Measurements from ENCODE around the gene CRY2.

Gene CRY2

DNA sequence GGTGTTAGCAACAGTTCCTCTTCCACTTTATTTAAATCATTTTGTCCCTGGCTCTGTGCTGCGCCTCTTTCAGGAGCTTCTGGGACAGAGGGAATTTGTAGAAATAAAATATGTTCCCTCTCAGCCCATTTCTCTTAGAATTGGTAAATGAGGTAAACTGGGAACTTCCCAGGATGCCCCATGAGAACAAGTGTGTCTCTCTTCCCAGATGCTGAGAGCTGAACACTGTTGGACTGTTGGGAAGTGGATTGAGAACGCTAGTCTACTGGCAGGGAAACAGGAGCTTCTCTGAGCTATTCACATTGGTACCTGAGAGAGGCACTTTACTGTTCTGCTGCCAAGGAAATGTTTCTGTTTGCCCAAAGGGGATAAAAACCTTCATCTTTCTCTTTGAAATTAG lies 4.0 kb downstream of the CRY2 start:
- no peak overlapping the region for H3K4me3 ChIP-seq (replicated peaks in 1 of 2; ENCODE audit: low read depth in 2 of 2, low read length in 2 of 2)
- TF ChIP-seq, protein P1, sequence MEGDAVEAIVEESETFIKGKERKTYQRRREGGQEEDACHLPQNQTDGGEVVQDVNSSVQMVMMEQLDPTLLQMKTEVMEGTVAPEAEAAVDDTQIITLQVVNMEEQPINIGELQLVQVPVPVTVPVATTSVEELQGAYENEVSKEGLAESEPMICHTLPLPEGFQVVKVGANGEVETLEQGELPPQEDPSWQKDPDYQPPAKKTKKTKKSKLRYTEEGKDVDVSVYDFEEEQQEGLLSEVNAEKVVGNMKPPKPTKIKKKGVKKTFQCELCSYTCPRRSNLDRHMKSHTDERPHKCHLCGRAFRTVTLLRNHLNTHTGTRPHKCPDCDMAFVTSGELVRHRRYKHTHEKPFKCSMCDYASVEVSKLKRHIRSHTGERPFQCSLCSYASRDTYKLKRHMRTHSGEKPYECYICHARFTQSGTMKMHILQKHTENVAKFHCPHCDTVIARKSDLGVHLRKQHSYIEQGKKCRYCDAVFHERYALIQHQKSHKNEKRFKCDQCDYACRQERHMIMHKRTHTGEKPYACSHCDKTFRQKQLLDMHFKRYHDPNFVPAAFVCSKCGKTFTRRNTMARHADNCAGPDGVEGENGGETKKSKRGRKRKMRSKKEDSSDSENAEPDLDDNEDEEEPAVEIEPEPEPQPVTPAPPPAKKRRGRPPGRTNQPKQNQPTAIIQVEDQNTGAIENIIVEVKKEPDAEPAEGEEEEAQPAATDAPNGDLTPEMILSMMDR (IDR thresholded peaks at IDR 0.05; ENCODE audit: low read depth, low read length) = no peak
- DNase-seq (ENCODE audit: low read depth in 2 of 2) = no peak

DNA sequence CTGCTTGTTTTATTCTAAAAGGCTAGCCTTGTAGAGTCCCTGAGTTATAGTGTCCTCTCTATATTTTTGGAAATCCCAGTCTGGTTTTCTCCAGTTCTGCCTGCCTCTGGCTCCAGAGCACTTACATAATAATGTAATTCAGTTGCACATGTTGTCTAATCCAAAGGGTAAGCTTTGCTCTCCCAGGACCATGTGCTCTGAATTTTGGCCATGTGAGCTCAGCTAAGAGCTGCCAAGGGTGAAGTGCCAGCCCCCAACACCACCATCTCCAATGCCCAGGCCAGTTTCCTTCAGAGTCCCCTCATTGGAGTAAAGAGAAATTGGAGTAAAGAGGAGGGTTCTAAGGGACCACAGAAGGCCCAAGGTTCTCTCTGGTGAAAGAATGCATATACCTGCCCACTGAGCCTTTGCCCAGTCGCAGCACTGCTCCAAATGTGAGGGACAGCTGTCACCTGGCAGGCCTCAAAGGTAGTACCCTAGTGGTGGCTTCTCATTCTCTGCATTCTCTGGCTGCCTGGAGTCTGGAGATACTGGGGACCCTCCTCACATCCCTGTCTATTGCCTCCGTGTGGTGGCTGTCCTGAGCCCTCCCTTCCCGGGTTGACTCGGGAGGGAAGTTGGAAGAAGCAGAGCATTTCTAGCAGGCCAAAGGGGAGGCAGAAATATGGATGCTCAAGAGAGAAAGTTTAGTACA lies 4.9 kb downstream of the CRY2 start:
- DNase-seq (ENCODE audit: low read depth in 2 of 2) = no peak
- H3K4me3 ChIP-seq (replicated peaks in 1 of 2; ENCODE audit: low read depth in 2 of 2, low read length in 2 of 2) = no peak overlapping the region
- TF ChIP-seq, protein P1 (IDR thresholded peaks at IDR 0.05; ENCODE audit: low read depth, low read length) = no peak

DNA sequence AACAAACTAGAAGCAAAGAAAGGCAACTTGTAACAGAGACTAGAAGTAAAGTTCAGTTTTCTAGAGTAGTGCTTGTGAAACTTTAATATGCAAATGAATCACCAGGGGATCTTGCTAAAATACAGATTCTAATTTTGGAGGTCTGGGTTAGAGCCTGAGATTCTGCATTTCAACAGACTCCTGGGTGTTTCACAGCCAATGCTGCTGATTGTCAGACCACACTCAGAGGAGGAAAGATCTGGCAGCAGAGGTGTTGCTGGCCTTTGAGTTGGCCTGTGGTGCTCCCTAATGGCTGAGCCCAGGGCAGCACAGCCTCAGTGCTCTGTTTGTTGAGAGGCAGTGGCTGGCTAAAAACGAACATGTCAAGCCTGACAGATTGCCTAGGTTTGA lies 5.4 kb downstream of the CRY2 start:
- no peak overlapping the region for H3K4me3 ChIP-seq (replicated peaks in 1 of 2; ENCODE audit: low read depth in 2 of 2, low read length in 2 of 2)
- TF ChIP-seq, protein P1 (IDR thresholded peaks at IDR 0.05; ENCODE audit: low read depth, low read length) = no peak
- DNase-seq (ENCODE audit: low read depth in 2 of 2) = peak in 1 of 2 donors; percentile 9

DNA sequence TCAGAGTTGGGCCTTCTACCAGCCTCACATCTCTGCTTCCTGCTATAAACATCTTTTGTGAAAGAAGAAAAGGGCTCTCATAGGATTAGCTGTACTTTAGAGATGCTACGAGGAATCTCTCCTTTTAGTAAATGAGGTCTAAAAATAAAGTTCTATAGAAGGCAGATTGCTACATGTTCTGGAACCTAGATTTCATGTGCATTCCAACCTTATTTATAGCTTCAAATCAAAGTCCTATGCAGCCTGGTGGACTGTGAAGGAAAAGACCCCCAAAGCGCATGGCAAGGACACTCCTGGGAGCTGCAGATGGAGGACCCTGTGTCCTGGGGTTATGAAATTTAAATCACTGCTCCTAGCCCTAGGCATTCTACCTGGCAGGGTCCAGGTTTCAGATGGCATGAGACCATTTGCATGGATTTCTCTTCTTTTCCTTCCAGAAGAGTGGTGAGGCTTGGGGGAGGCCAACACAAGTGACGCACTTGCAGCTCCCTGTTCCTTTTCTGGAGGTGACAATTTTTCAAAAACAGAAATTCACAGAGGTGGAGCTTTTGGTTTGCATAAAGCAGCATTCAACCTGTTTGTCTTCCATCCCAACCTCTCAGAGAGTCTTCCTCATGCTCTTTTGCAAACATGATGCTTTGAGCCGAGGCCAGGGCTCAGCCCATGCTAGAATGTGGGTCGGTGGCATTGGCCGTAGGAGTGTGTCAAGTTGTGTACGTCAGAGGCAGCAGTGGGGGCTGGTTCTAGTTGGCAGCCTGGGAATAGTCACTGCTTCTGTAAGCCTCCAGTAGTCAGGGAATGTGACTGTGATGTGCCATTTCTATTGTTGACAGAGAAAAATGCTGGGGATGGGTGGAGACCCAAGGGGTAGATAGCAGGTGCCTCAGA lies 6.3 kb downstream of the CRY2 start:
- TF ChIP-seq, protein P1 (IDR thresholded peaks at IDR 0.05; ENCODE audit: low read depth, low read length) = no peak
- no peak for DNase-seq (ENCODE audit: low read depth in 2 of 2)
- no peak overlapping the region for H3K4me3 ChIP-seq (replicated peaks in 1 of 2; ENCODE audit: low read depth in 2 of 2, low read length in 2 of 2)

DNA sequence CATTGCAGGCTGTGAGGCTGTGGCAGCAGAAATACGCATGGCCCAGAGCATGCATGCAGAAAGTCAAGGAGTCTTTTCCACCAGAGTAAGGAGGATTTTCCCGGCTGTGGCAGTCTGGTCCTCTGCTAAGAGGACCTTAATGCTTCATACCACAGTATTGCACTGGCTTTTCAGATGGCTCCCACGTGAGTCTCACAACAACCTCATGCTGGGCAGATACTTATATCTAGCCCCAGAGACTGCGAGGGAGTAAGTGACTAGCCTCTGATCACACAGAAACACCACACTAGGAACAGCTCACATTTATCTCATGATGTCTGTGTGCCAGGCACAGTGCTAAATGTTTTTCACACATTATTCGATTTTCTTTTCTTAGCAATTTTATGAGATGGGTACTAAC lies 8.0 kb downstream of the CRY2 start:
- TF ChIP-seq, protein P1 (IDR thresholded peaks at IDR 0.05; ENCODE audit: low read depth, low read length) = no peak
- no peak overlapping the region for H3K4me3 ChIP-seq (replicated peaks in 1 of 2; ENCODE audit: low read depth in 2 of 2, low read length in 2 of 2)
- DNase-seq (ENCODE audit: low read depth in 2 of 2) = no peak

DNA sequence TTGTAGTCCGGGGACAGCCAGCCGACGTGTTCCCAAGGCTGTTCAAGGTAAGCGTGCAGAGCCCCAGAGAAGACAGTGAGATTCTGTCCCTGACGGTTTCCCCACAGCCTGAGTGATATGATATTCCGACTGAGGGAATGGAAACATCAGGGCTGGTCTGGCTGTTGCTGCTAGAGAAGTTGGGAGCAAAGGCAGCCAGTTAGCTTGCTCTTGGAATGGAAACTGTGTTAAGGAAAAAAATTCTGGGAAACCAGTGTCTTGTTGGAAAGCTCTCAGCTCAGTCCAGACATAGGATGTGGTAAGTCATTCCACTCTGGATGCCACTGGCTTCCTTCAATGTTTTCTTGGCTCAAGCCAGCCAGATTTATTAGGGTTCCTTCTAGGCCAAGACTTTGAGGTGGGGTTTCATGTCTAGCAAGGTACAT lies 8.8 kb downstream of the CRY2 start:
- TF ChIP-seq, protein P1 (IDR thresholded peaks at IDR 0.05; ENCODE audit: low read depth, low read length) = no peak
- DNase-seq (ENCODE audit: low read depth in 2 of 2) = peak in 1 of 2 donors; percentile 41
- no peak overlapping the region for H3K4me3 ChIP-seq (replicated peaks in 1 of 2; ENCODE audit: low read depth in 2 of 2, low read length in 2 of 2)

Data from cardiac fibroblast (primary cell).